GM10248 (cell line): Measurements from ENCODE around the gene NCOA6.

ENCODE experiments used
- CTCF ChIA-PET: fragments of 300-600 bp; sonication (Branson Sonifier 250); formaldehyde crosslinking; extraction: SDS; loops from one replicate; lab custom pipeline; 2021; ENCODE audit warnings: antibody characterized with exemption; lab: Yijun Ruan, JAX
- POLR2A ChIA-PET: fragments of 350-650 bp; sonication (Branson Sonifier 250); formaldehyde crosslinking; extraction: SDS; loops from one replicate; lab custom pipeline; 2020; ENCODE audit warnings: antibody characterized with exemption; lab: Yijun Ruan, JAX
- DNase-seq: peaks from one replicate; pipeline ENCODE4 v3.0.0; 2012; ENCODE audit errors: extremely low spot score
- CTCF ChIP-seq: IDR thresholded peaks from 2 replicates; pipeline ENCODE4 v1.5.1; 2012; ENCODE audit warnings: mild to moderate bottlenecking, low read depth; ENCODE audit errors: extremely low read depth, missing control alignments, control extremely low read depth

The NCOA6 gene

GRCh38 chr20:34773726-34774125 lies 51.7 kb downstream of the NCOA6 start:
- no peak for DNase-seq
- TF ChIP-seq CTCF = no peak
- ChIA-PET CTCF (interaction anchor here (1.6 kb wide), 1 partner anchor 461 kb away, joined by 8 read pairs; no protein-coding TSS in a partner anchor), POLR2A (no interaction called here)

DNA sequence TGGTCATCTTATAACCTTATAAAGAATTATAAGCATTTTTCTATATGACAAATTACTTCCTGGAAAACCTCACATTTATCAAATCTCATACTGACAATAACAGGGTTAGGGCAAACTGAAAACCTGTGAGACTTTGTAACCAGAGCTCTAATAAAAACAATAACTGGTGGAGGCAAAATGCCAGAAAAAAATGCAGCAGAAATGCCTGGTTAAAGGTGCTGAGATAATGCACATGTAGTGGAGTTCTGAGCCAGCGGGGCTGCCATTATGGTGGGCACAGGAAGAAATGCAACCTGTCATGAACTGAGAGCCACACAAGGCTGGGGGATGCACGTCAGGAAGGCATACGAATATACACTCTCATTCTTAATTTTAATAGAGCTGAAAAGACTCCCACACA lies 53.0 kb downstream of the NCOA6 start:
- no peak for DNase-seq
- CTCF ChIA-PET = interaction anchor here (0.8 to 1.4 kb wide), 4 partner anchors 17 to 460 kb away, joined by 3 to 4 read pairs (median 4); no protein-coding TSS in a partner anchor
- TF ChIP-seq CTCF = no peak
- POLR2A ChIA-PET = no interaction called here

GRCh38 chr20:34771680-34772081 lies 53.8 kb downstream of the NCOA6 start:
- POLR2A ChIA-PET = no interaction called here
- CTCF ChIA-PET = interaction anchor here (0.6 to 1.4 kb wide), 5 partner anchors 16 to 459 kb away, joined by 3 to 4 read pairs (median 4); no protein-coding TSS in a partner anchor
- DNase-seq = no peak
- TF ChIP-seq CTCF = no peak

GRCh38 chr20:34768096-34768495 lies 57.4 kb downstream of the NCOA6 start:
- TF ChIP-seq CTCF = no peak
- ChIA-PET POLR2A (no interaction called here), CTCF (interaction anchor here (1.2 to 8.4 kb wide), 14 partner anchors 8 to 775 kb away, joined by 3 to 111 read pairs (median 5); no protein-coding TSS in a partner anchor)
- DNase-seq = no peak

GRCh38 chr20:34762031-34762555 lies 63.4 kb downstream of the NCOA6 start:
- no peak for DNase-seq
- TF ChIP-seq CTCF = no peak
- ChIA-PET CTCF (interaction anchor here (1.2 to 8.4 kb wide), 4 partner anchors 42 to 449 kb away, joined by 3 to 94 read pairs (median 4); no protein-coding TSS in a partner anchor), POLR2A (no interaction called here)

- POLR2A ChIA-PET = no interaction called here
These were observed 70.1 kb downstream of the NCOA6 start for GRCh38 chr20:34755367-34755766.

More at GRCh38 chr20:34755367-34755766, 70.1 kb downstream of the NCOA6 start:
- peak; percentile 56 for DNase-seq
- TF ChIP-seq CTCF = no peak
- CTCF ChIA-PET = interaction anchor here (1.4 to 11.6 kb wide), 3 partner anchors 12 to 36 kb away, joined by 4 to 111 read pairs (median 6); no protein-coding TSS in a partner anchor
